Astrocyte (in vitro differentiated cells and primary cell): ENCODE measurements around the gene SKIC2. TPM values are rescaled to one million over a fixed set of nuclear protein-coding genes. Genes with fewer than 3 reads are reported as not detected.

Experiments
- DNase-seq: peaks from one replicate; pipeline ENCODE4 v3.0.0-alpha.2; 2010; ENCODE audit warnings: low read depth
- FAIRE-seq: peaks from 2 replicates; lab custom pipeline; 2011; peaks lifted over from hg19 to GRCh38; lab: Jason Lieb, UNC
- H2AFZ ChIP-seq: 2 replicates; pipeline ENCODE4 v1.6.0; 2012; ENCODE audit warnings: low read depth, low read length, inconsistent platforms
- H3K27ac ChIP-seq: 2 replicates; pipeline ENCODE4 v1.5.1; 2011; ENCODE audit warnings: low read depth, low read length, inconsistent platforms
- H3K27me3 ChIP-seq: 2 replicates; pipeline ENCODE4 v1.6.0; 2011; ENCODE audit warnings: low read length, inconsistent platforms; ENCODE audit not compliant: insufficient read depth
- H3K36me3 ChIP-seq: 2 replicates; pipeline ENCODE4 v1.5.1; 2011; ENCODE audit warnings: low read length, inconsistent platforms; ENCODE audit not compliant: insufficient read depth
- H3K4me1 ChIP-seq: 2 replicates; pipeline ENCODE4 v1.5.1; 2011; ENCODE audit warnings: low read length, inconsistent platforms; ENCODE audit not compliant: insufficient read depth
- H3K4me2 ChIP-seq: 2 replicates; pipeline ENCODE4 v1.6.0; 2012; ENCODE audit warnings: low read length, inconsistent platforms
- H3K4me3 ChIP-seq: 2 replicates; pipeline ENCODE4 v1.5.1; 2011; ENCODE audit warnings: low read depth, mild to moderate bottlenecking, low read length, inconsistent platforms; ENCODE audit not compliant: insufficient read depth
- H3K79me2 ChIP-seq: 2 replicates; pipeline ENCODE4 v1.6.0; 2012; ENCODE audit warnings: mild to moderate bottlenecking, low read length, inconsistent platforms; ENCODE audit not compliant: insufficient read depth
- H3K9ac ChIP-seq: 2 replicates; pipeline ENCODE4 v1.6.0; 2012; ENCODE audit warnings: mild to moderate bottlenecking, low read length, inconsistent platforms
- H3K9me3 ChIP-seq: 2 replicates; pipeline ENCODE4 v1.5.1; 2012; ENCODE audit warnings: low read depth, mild to moderate bottlenecking, low read length, inconsistent platforms; ENCODE audit not compliant: insufficient read depth
- H4K20me1 ChIP-seq: 2 replicates; pipeline ENCODE4 v1.6.0; 2012; ENCODE audit warnings: low read length, inconsistent platforms; ENCODE audit not compliant: insufficient read depth
- H3K27ac Mint-ChIP-seq: one replicate; pipeline ENCODE4 v1.8.0; 2021; ENCODE audit warnings: mild to moderate bottlenecking, mixed read lengths; ENCODE audit not compliant: unreplicated experiment
- H3K27me3 Mint-ChIP-seq: one replicate; pipeline ENCODE4 v1.8.0; 2021; ENCODE audit warnings: low read depth, mixed read lengths; ENCODE audit not compliant: unreplicated experiment
- H3K36me3 Mint-ChIP-seq: one replicate; pipeline ENCODE4 v1.8.0; 2021; ENCODE audit warnings: low read depth, mixed read lengths; ENCODE audit not compliant: unreplicated experiment
- H3K4me1 Mint-ChIP-seq: one replicate; pipeline ENCODE4 v1.8.0; 2021; ENCODE audit warnings: low read depth, mixed read lengths; ENCODE audit not compliant: unreplicated experiment
- H3K4me3 Mint-ChIP-seq: one replicate; pipeline ENCODE4 v1.8.0; 2021; ENCODE audit warnings: mild to moderate bottlenecking, moderate library complexity, mixed read lengths; ENCODE audit not compliant: unreplicated experiment
- H3K9me3 Mint-ChIP-seq: one replicate; pipeline ENCODE4 v1.8.0; 2021; ENCODE audit warnings: mild to moderate bottlenecking, mixed read lengths; ENCODE audit not compliant: unreplicated experiment
- CTCF ChIP-seq: IDR thresholded peaks from 2 replicates; pipeline ENCODE4 v1.5.1; 2011; ENCODE audit warnings: low read depth, mild to moderate bottlenecking, inconsistent platforms, low read length, moderate library complexity; ENCODE audit not compliant: insufficient read depth
- EZH2 ChIP-seq: IDR thresholded peaks from 2 replicates; pipeline ENCODE4 v1.6.1; 2012; ENCODE audit warnings: mild to moderate bottlenecking, low read length, inconsistent platforms; ENCODE audit not compliant: insufficient read depth
- total RNA-seq: library from RNA; stranded (reverse); gene quantifications from 2 replicates; pipeline ENCODE4 v1.2.1, GENCODE V29; 2021

SKIC2 gene
- total RNA-seq, 1 donor from 2014 or later: 79.1 TPM

- H3K27me3 ChIP-seq: peaks cover 3% of the 10 kb centered on the region
- peaks cover 14% of the 10 kb centered on the region for H3K36me3 ChIP-seq
- no peak overlapping the region for H3K27ac ChIP-seq
- peaks cover 7% of the 10 kb centered on the region for H3K4me1 ChIP-seq
- H3K4me3 ChIP-seq: no peak overlapping the region
- no peak overlapping the region for H3K4me2 ChIP-seq
- TF ChIP-seq EZH2: no peak
- no peak for TF ChIP-seq CTCF
- no peak overlapping the region for H3K4me3 Mint-ChIP-seq
- peaks cover 44% of the 10 kb centered on the region for H3K27me3 Mint-ChIP-seq
- DNase-seq: no peak
- H3K36me3 Mint-ChIP-seq: peaks cover 13% of the 10 kb centered on the region
- H2AFZ ChIP-seq: no peak overlapping the region
- H3K9me3 ChIP-seq: no peaks in the 10 kb centered on the region
- no peaks in the 10 kb centered on the region for H3K9me3 Mint-ChIP-seq
- no peak overlapping the region for H3K27ac Mint-ChIP-seq
- H4K20me1 ChIP-seq: no peaks in the 10 kb centered on the region
- H3K4me1 Mint-ChIP-seq: peaks cover 11% of the 10 kb centered on the region
- FAIRE-seq: no peak
- no peak overlapping the region for H3K9ac ChIP-seq
- H3K79me2 ChIP-seq: no peaks in the 10 kb centered on the region
Observed at GRCh38 chr6:31948306-31948705, 10.7 kb upstream of the SKIC2 start.

- Histone ChIP-seq H3K27ac (no peak overlapping the region), H2AFZ (no peak overlapping the region), H3K9me3 (no peaks in the 10 kb centered on the region), H3K27me3 (peaks cover 2% of the 10 kb centered on the region), H4K20me1 (no peaks in the 10 kb centered on the region), H3K4me1 (peaks cover 7% of the 10 kb centered on the region), H3K36me3 (peaks cover 17% of the 10 kb centered on the region), H3K79me2 (no peaks in the 10 kb centered on the region), H3K9ac (no peak overlapping the region), H3K4me2 (no peak overlapping the region), H3K4me3 (no peak overlapping the region)
- peak overlapping the region; percentile 20 for H3K27ac Mint-ChIP-seq
- DNase-seq: peak; percentile 9
- peaks cover 13% of the 10 kb centered on the region for H3K36me3 Mint-ChIP-seq
- peak overlapping the region; percentile 37 for H3K4me3 Mint-ChIP-seq
- FAIRE-seq: no peak
- peaks cover 38% of the 10 kb centered on the region for H3K27me3 Mint-ChIP-seq
- no peak for TF ChIP-seq EZH2
- H3K9me3 Mint-ChIP-seq: no peaks in the 10 kb centered on the region
- peaks cover 11% of the 10 kb centered on the region for H3K4me1 Mint-ChIP-seq
Observed at GRCh38 chr6:31948753-31949413, 10.1 kb upstream of the SKIC2 start.

- H3K36me3 Mint-ChIP-seq: peaks cover 22% of the 10 kb centered on the region
- Histone ChIP-seq H3K4me3 (no peak overlapping the region), H3K27me3 (no peaks in the 10 kb centered on the region), H3K4me1 (peaks cover 7% of the 10 kb centered on the region), H3K79me2 (no peaks in the 10 kb centered on the region), H2AFZ (no peak overlapping the region), H3K9me3 (no peaks in the 10 kb centered on the region), H3K27ac (no peak overlapping the region), H4K20me1 (no peaks in the 10 kb centered on the region), H3K9ac (no peak overlapping the region), H3K36me3 (peaks cover 28% of the 10 kb centered on the region), H3K4me2 (no peak overlapping the region)
- TF ChIP-seq CTCF (no peak), EZH2 (no peak)
- DNase-seq: no peak
- H3K27me3 Mint-ChIP-seq: peaks cover 30% of the 10 kb centered on the region
- no peak for FAIRE-seq
- no peak overlapping the region for H3K4me3 Mint-ChIP-seq
- no peak overlapping the region for H3K27ac Mint-ChIP-seq
- peaks cover 11% of the 10 kb centered on the region for H3K4me1 Mint-ChIP-seq
- H3K9me3 Mint-ChIP-seq: no peaks in the 10 kb centered on the region
Observed at GRCh38 chr6:31949926-31950548, 8.9 kb upstream of the SKIC2 start.
